Gastroesophageal sphincter (tissue), 4 donors: ENCODE measurements around the gene KCNJ12. TPM values are rescaled to one million over a fixed set of nuclear protein-coding genes. Genes with fewer than 3 reads are reported as not detected.

Experiments
- ATAC-seq: fragments of 150-250 bp; one replicate; pipeline ENCODE4 v1.9.1; 2016; ENCODE audit warnings: mild to moderate bottlenecking, moderate library complexity
- H3K27ac ChIP-seq, 4 donors: fragments of 200-600 bp; sonication (generic) in 3 of 4; 1 replicate in 3 of 4; 2 replicates in 1 of 4; pipeline ENCODE4 v1.5.1; 2016 to 2019
- H3K27me3 ChIP-seq: fragments of 200-600 bp; sonication (generic); one replicate; pipeline ENCODE4 v1.5.1; 2019
- H3K36me3 ChIP-seq, 2 donors: fragments of 200-600 bp; sonication (generic); one replicate each; pipeline ENCODE4 v1.5.1; 2019; ENCODE audit warnings: control low read depth in 1 of 2
- H3K4me1 ChIP-seq, 3 donors: fragments of 200-600 bp; sonication (generic); 1 replicate in 2 of 3; 2 replicates in 1 of 3; pipeline ENCODE4 v1.5.1; 2016 to 2019; ENCODE audit warnings: control low read depth in 2 of 3
- H3K4me3 ChIP-seq, 2 donors: fragments of 200-600 bp; sonication (generic); one replicate each; pipeline ENCODE4 v1.5.1; 2019; ENCODE audit warnings: mild to moderate bottlenecking in 1 of 2, moderate library complexity in 1 of 2
- H3K9me3 ChIP-seq, 3 donors: fragments of 200-600 bp; sonication (generic); one replicate each; pipeline ENCODE4 v1.5.1; 2017 to 2019; ENCODE audit warnings: control low read depth in 2 of 3
- CTCF ChIP-seq, 4 experiments: fragments of 200-600 bp in 2 of 4; fragments of 450-650 bp in 2 of 4; sonication (generic) in 1 of 4; IDR thresholded peaks; one replicate each; pipeline ENCODE4 v1.5.1; 2017 to 2019; ENCODE audit warnings: antibody characterized with exemption in 4 of 4, mild to moderate bottlenecking in 2 of 4, moderate library complexity in 2 of 4
- EP300 ChIP-seq: sonication (generic); formaldehyde crosslinking; IDR thresholded peaks from one replicate; pipeline ENCODE4 v1.6.1; 2017; ENCODE audit warnings: antibody characterized with exemption, mild to moderate bottlenecking
- POLR2A ChIP-seq, 2 donors: fragments of 450-650 bp; IDR thresholded peaks; one replicate each; pipeline ENCODE4 v1.6.1; 2017; ENCODE audit warnings: antibody characterized with exemption in 2 of 2, mild to moderate bottlenecking in 2 of 2, moderate library complexity in 1 of 2
- POLR2AphosphoS5 ChIP-seq: sonication (generic); formaldehyde crosslinking; IDR thresholded peaks from one replicate; pipeline ENCODE4 v1.6.1; 2017; ENCODE audit warnings: antibody characterized with exemption
- WGBS, 2 donors: methylation state at CpG; one replicate each; pipeline ENCODE4 v1.1.5; 2018; ENCODE audit warnings: low coverage in 1 of 2; 5-methylcytosine and 5-hydroxymethylcytosine counted together
- total RNA-seq, 4 donors: library from RNA; depleted of rRNA; stranded (reverse); fragments of >200 nt; gene quantifications; one replicate each; pipeline ENCODE4 v1.1.0, GENCODE V29; 2016

Gene KCNJ12
- total RNA-seq, 4 donors from 2014 or later = 0.78 to 3.1 (median 1.9) TPM

GRCh38 chr17:21467739-21468490, 91.8 kb downstream of the KCNJ12 start:
- Histone ChIP-seq H3K4me3 (no peak overlapping the region), H3K36me3 (no peaks in the 10 kb centered on the region), H3K27ac (no peak overlapping the region), H3K9me3 (no peaks in the 10 kb centered on the region), H3K4me1 (peaks cover 0 to 10% (median 6%) of the 10 kb centered on the region in 3 donors), H3K27me3 (peaks cover 12% of the 10 kb centered on the region)
- 83 to 93% methylated on average over 9 to 10 of the region's 13 CpGs for WGBS, 2 donors
- TF ChIP-seq CTCF (IDR thresholded peaks at IDR 0.05) (no peak), POLR2AphosphoS5 (no peak), POLR2A (IDR thresholded peaks at IDR 0.05) (no peak), EP300 (no peak)
- no peak for ATAC-seq

Other genes starting within 250 kb of the KCNJ12 start
- gene DHRS7B, start 249.4 kb upstream of the KCNJ12 start, total RNA-seq = 10 to 100 TPM; 17.0 to 44.2 (median 37.4) TPM
- 10 to 100 TPM; 14.8 to 24.5 (median 22.1) TPM for gene TMEM11, start 162.2 kb upstream of the KCNJ12 start, total RNA-seq
- 10 to 100 TPM in 3 of 4 donors, 1 to 10 TPM in 1; 8.9 to 22.2 (median 15.4) TPM for gene NATD1, start 122.9 kb upstream of the KCNJ12 start, total RNA-seq
- gene MAP2K3, start 91.6 kb upstream of the KCNJ12 start, total RNA-seq = 10 to 100 TPM; 18.3 to 46.2 (median 35.2) TPM